Lung (tissue), 12 donors: ENCODE measurements around the gene GAA. TPM values are rescaled to one million over a fixed set of nuclear protein-coding genes. Genes with fewer than 3 reads are reported as not detected.

Experiments used
- ATAC-seq: fragments of 200-7000 bp; cut with Tn5 transposase; one replicate; pipeline ENCODE4 v1.9.1; 2020; ENCODE audit warnings: moderate number of reproducible peaks; ENCODE audit not compliant: insufficient read depth, low FRiP score
- DNase-seq, 3 donors: peaks; one replicate each; pipeline ENCODE4 v3.0.0-alpha.2; 2013 to 2017
- H3K27ac ChIP-seq, 2 donors: one replicate each; pipeline ENCODE4 v1.5.1; 2013; ENCODE audit warnings: mild to moderate bottlenecking in 2 of 2, moderate library complexity in 2 of 2, control low read depth in 1 of 2, inconsistent platforms in 1 of 2, low read depth in 1 of 2, low read length in 1 of 2
- H3K27me3 ChIP-seq, 3 donors: one replicate each; pipeline ENCODE4 v1.5.1; 2013; ENCODE audit warnings: low read length in 2 of 3; ENCODE audit not compliant: control insufficient read depth in 3 of 3, insufficient read depth in 3 of 3
- H3K36me3 ChIP-seq, 4 donors: one replicate each; pipeline ENCODE4 v1.5.1; 2013; ENCODE audit warnings: low read length in 4 of 4, mild to moderate bottlenecking in 1 of 4, moderate library complexity in 1 of 4; ENCODE audit not compliant: control insufficient read depth in 4 of 4, insufficient read depth in 4 of 4
- H3K4me1 ChIP-seq, 5 donors: one replicate each; pipeline ENCODE4 v1.5.1; 2013; ENCODE audit warnings: low read length in 5 of 5, mild to moderate bottlenecking in 2 of 5, moderate library complexity in 1 of 5; ENCODE audit not compliant: control insufficient read depth in 5 of 5, insufficient read depth in 5 of 5
- H3K4me3 ChIP-seq: one replicate; pipeline ENCODE4 v1.5.1; 2013; ENCODE audit warnings: mild to moderate bottlenecking, control low read depth, moderate library complexity
- H3K9ac ChIP-seq, 2 donors: one replicate each; pipeline ENCODE4 v1.5.1; 2013; ENCODE audit warnings: low read length in 2 of 2, control low read depth in 1 of 2; ENCODE audit not compliant: insufficient read depth in 1 of 2
- H3K9me3 ChIP-seq, 4 donors: one replicate each; pipeline ENCODE4 v1.5.1; 2013; ENCODE audit warnings: low read length in 3 of 4, mild to moderate bottlenecking in 1 of 4, moderate library complexity in 1 of 4; ENCODE audit not compliant: control insufficient read depth in 4 of 4, insufficient read depth in 3 of 4
- WGBS, 2 donors: extraction: QIAGEN DNeasy Blood & Tissue Kit; methylation state at CpG; one replicate each; pipeline ENCODE4 v1.1.7; 2013; 5-methylcytosine and 5-hydroxymethylcytosine counted together
- polyA plus RNA-seq, 2 donors: library from polyadenylated mRNA; stranded (reverse); fragments of 200-250 nt; gene quantifications; one replicate each; pipeline ENCODE4 v1.2.1, GENCODE V29; 2013
- total RNA-seq, 2 donors: library from RNA; depleted of rRNA in 1 of 2; stranded (reverse); fragments of >200 nt in 1 of 2; gene quantifications; one replicate each; pipeline ENCODE4 v1.2.1, GENCODE V29; 2014 to 2021
- TF ChIP-seq, protein P1 (sequence below): IDR thresholded peaks from 2 replicates; pipeline ENCODE4 v1.5.1; 2012; ENCODE audit warnings: mild to moderate bottlenecking; ENCODE audit errors: control extremely low read depth, extremely low read depth
- donor health status: control.
- donor health status: control.
- donor health status: Bipolar disorder and iron deficiency.
- donor health status: healthy.
- donor health status: DM: yes; HTN: yes; CAD: no.

Gene GAA
- total and polyA plus RNA-seq, 4 donors, result 30.5 to 88.6 (median 68.0) TPM

DNA sequence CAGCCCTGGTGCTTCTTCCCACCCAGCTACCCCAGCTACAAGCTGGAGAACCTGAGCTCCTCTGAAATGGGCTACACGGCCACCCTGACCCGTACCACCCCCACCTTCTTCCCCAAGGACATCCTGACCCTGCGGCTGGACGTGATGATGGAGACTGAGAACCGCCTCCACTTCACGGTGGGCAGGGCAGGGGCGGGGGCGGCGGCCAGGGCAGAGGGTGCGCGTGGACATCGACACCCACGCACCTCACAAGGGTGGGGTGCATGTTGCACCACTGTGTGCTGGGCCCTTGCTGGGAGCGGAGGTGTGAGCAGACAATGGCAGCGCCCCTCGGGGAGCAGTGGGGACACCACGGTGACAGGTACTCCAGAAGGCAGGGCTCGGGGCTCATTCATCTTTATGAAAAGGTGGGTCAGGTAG is 3.6 kb downstream of the GAA start:
- Histone ChIP-seq H3K4me3 (no peak overlapping the region), H3K9ac (no peak overlapping the region), H3K36me3 (peaks cover 0 to 6% (median 0%) of the 10 kb centered on the region in 4 donors), H3K27ac (no peak overlapping the region), H3K9me3 (no peaks in the 10 kb centered on the region), H3K4me1 (peaks cover 0 to 29% (median 5%) of the 10 kb centered on the region in 5 donors), H3K27me3 (no peaks in the 10 kb centered on the region)
- WGBS, 2 donors, result 85 to 91% methylated on average over 18 of the region's 18 CpGs
- TF ChIP-seq, protein P1, sequence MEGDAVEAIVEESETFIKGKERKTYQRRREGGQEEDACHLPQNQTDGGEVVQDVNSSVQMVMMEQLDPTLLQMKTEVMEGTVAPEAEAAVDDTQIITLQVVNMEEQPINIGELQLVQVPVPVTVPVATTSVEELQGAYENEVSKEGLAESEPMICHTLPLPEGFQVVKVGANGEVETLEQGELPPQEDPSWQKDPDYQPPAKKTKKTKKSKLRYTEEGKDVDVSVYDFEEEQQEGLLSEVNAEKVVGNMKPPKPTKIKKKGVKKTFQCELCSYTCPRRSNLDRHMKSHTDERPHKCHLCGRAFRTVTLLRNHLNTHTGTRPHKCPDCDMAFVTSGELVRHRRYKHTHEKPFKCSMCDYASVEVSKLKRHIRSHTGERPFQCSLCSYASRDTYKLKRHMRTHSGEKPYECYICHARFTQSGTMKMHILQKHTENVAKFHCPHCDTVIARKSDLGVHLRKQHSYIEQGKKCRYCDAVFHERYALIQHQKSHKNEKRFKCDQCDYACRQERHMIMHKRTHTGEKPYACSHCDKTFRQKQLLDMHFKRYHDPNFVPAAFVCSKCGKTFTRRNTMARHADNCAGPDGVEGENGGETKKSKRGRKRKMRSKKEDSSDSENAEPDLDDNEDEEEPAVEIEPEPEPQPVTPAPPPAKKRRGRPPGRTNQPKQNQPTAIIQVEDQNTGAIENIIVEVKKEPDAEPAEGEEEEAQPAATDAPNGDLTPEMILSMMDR, result no peak
- DNase-seq, result no peak
- no peak for ATAC-seq

DNA sequence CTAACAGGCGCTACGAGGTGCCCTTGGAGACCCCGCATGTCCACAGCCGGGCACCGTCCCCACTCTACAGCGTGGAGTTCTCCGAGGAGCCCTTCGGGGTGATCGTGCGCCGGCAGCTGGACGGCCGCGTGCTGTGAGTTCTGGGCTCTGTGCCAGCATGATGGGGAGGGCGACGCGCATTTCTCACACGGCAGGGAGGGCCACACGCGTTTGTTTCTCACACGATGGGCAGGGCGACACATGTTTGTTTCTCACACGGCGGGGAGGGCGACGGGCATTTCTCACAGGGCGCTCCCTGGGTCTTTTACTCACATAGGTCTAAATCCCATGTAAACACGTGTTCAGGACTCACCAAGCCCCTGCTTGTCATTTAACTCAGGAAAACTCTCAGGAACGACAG is 4.4 kb downstream of the GAA start:
- no peaks in the 10 kb centered on the region for H3K9me3 ChIP-seq

DNA sequence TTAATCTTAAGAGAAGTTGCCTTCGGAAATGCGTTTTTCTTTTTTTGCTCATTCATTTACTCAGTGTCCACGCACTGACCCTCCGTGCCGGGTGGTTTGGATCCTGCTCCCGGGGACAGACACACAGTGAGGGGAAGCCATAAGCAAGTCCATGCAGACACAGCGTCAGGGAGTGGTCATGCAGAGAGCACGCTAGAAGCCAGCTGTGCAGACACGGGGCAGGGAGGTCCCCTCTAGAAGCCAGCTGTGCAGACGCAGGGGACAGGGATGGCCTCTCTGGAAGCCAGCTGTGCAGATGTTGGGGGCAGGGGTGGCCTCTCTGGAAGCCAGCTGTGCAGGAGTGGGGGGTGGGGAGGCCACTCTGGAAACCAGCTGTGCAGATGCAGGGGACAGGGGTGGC is 4.8 kb downstream of the GAA start:
- Histone ChIP-seq H3K9ac (no peak overlapping the region), H3K27ac (no peak overlapping the region), H3K4me3 (no peak overlapping the region), H3K4me1 (peaks cover 0 to 20% (median 5%) of the 10 kb centered on the region in 5 donors), H3K27me3 (no peaks in the 10 kb centered on the region), H3K36me3 (peaks cover 0 to 6% (median 0%) of the 10 kb centered on the region in 4 donors), H3K9me3 (no peaks in the 10 kb centered on the region)
- ATAC-seq (no peak), DNase-seq (peak; percentile 29 to 43 (median 32))
- 70 to 85% methylated on average over 10 of the region's 10 CpGs for WGBS, 2 donors
- TF ChIP-seq, protein P1, result no peak

More for the DNA sequence above, 4.4 kb downstream of the GAA start:
- peak; percentile 55 to 78 (median 74) for DNase-seq
- no peak overlapping the region for H3K9ac ChIP-seq
- 44 to 69% methylated on average over 29 of the region's 29 CpGs for WGBS, 2 donors
- H3K36me3 ChIP-seq, result peaks cover 0 to 6% (median 0%) of the 10 kb centered on the region in 4 donors
- no peak for ATAC-seq
- H3K4me3 ChIP-seq, result no peak overlapping the region
- H3K27ac ChIP-seq, result no peak overlapping the region
- TF ChIP-seq, protein P1, result no peak
- no peaks in the 10 kb centered on the region for H3K27me3 ChIP-seq
- H3K4me1 ChIP-seq, result peaks cover 0 to 23% (median 5%) of the 10 kb centered on the region in 5 donors

DNA sequence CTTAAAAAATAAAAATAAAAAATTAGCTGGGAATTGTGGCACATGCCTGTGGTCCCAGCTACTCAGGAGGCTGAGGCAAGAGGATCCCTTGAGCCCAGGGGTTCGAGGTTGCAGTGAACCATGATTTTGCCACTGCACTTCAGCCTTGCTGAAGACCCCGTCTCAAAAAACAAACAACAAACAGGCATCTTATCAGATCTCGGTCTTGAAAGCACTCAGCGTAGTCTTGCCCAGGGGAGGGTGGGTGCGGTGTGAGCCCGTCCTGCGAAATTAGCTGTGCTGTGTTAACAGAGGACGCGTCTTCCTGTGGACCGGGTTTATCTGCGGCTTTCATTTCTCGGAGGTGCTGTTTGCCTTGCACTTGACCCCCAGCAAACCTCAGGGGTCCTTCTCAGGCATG is 5.4 kb downstream of the GAA start:
- Histone ChIP-seq H3K4me1 (peaks cover 0 to 19% (median 5%) of the 10 kb centered on the region in 5 donors), H3K27me3 (no peaks in the 10 kb centered on the region), H3K9ac (no peak overlapping the region), H3K4me3 (no peak overlapping the region), H3K36me3 (peaks cover 0 to 6% (median 0%) of the 10 kb centered on the region in 4 donors), H3K9me3 (no peaks in the 10 kb centered on the region), H3K27ac (no peak overlapping the region)
- no peak for ATAC-seq
- TF ChIP-seq, protein P1, result no peak
- WGBS, 2 donors, result 82 to 90% methylated on average over 12 of the region's 12 CpGs
- DNase-seq, result no peak
